GM21390 (cell line): ENCODE data around the gene VARS1.
A peak's percentile ranks its signal among the peaks of the same experiment; 100 is the strongest.
"Not testable (repeated sequence)": the region's sequence is repeated elsewhere in the genome, so short reads cannot be mapped to it uniquely, and the experiment has no call there.

Source experiments
- ATAC-seq: cut with Tn5 transposase; IDR thresholded peaks from one replicate; pipeline ENCODE4 v1.9.1; 2021; ENCODE audit not compliant: unreplicated experiment

Gene VARS1

DNA sequence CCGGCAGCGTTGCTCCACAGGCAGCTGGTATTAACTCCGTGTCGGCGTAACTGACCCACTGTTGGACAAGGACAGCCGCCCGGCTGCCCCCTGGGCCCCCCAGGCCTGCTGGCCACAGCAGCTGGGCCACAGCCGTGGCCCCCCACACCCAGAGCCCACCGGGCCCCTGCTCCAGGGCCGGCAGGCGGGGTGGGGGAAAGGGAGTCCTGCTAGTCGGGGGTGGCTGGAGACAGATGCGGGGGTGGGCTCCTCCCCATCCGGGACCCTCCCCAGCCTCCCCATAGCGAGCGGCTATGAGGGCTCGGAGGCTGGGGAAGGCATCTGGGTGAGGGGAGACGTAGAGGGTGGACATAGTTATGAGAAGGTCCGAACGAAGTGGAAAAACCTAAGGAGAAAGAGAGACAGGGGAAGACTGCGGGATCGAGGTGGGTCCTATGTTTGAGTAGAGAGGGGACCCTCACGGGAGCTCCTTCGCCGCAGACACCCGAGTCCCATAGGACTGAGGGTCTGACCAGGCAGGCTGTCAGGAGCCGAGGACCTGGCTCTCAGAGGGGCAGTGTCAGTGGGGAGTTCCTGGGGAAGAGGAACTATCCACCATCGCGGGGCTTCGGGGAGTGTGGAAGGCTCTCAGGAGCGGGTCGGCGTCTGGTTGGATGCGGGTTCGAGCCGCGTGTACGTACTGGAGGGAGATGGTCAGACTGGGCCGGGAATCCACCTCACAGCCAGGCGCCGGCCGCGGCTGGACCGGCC lies 511 bp downstream of the VARS1 start:
- peak; percentile 20 for ATAC-seq

DNA sequence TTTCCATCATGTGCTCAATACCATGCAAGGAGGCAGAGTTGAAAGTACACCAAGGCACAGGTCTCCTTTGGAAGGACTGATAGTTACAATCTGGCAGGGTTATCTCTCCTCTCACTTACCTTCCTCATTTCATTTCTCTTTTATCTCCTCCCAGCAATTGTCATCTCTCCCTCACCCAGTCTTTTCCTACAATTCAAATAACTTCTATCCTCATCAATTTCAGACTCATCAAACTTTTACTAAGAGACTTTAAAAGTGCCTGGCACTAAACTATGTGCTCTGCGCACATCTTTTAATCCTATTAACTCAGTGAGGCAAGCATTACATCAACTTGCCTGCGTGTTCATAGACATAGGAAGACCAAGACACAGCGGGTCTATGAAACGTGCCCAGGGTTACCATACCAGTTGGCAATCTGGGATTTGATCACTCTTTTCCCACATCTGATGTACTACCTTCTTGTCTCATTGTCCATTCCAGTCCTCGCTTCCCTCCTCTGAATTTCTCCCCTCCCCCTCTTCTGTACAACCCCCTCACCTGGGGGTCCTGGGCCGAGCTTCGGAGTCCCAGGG lies 1.2 kb downstream of the VARS1 start:
- ATAC-seq = no peak

DNA sequence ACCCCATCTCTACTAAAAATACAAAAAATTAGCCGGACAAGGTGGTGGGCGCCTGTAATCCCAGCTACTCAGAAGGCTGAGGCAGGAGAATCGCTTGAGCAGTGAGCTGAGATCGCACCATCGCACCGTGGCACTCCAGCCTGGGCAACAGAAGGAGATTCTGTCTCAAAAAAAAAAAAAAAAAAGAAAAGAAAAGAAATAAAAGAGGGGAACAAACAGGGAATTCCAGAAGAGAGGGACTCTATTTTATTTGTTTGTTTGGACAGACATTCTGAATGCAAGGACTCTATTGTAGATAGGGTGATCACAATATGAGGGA lies 1.7 kb downstream of the VARS1 start:
- ATAC-seq = not testable (repeated sequence)

DNA sequence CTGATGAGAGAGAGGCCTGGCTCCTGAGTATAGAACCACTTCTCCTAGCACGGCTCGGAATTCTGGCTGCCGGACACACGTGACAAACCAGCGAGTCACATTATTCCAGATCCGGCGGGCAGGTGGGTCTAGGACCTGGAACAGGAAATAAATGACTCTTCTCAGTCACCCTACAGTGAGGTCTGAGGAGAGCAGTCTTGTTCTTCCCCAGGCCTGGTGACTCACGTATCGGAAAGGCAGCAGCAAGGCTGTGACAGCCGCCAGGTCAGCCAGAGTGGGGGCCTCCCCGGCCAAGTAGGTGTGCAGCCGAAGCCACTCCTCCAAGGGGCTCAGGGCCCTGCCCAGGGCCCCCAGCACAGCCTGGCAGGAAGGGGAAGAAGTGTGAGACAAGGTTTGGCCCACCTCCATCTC lies 2.8 kb downstream of the VARS1 start:
- no peak for ATAC-seq

DNA sequence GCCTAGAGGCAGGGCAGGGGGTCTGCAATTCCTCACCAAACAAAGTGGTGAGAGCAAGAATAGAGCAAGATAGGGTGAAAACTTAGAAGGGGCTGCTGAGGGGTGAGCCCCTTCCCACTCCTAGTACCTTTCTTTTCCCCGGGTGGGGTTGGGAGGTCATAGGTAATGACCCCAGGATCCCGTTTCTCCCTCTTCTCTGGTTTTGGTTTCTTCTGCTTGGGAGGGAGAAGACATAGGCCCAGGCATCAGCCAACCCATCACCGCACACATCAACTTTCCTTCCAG lies 3.5 kb downstream of the VARS1 start:
- no peak for ATAC-seq

DNA sequence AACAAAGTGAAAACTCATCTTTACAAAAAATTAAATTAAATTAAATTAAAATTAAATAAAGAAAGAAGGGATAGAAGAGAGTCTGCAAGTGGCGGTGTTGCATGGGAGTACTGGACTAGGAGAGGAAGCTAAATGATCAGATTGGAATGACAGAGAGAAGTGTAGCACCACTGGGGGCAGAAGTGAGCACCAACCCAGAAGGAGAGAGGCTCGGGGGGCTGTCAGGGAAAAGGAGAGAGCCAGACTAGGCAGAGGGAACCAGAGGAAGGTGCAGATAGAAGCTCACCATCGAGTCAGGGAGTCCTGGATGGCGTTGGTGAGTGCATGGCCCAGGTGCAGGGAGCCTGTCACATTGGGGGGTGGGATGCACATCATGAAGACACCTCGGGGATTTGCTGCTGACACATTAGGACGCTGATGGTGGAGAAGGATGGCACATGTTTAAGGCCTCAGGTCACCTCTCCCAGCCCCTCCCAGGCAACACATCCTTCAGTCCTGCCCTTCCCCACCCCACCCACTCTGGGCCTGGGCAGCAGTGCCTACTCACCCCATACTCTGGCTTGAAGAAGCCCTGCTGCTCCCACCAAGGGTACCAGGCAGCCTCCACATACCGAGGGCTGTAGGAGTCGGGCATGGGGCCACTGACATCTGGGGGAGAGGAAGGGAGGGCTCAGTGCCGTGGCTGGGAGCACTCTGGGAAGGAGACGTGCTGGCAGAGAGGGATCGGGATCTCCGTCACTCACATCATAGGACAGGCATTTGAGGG lies 4.0 kb downstream of the VARS1 start:
- no peak for ATAC-seq

DNA sequence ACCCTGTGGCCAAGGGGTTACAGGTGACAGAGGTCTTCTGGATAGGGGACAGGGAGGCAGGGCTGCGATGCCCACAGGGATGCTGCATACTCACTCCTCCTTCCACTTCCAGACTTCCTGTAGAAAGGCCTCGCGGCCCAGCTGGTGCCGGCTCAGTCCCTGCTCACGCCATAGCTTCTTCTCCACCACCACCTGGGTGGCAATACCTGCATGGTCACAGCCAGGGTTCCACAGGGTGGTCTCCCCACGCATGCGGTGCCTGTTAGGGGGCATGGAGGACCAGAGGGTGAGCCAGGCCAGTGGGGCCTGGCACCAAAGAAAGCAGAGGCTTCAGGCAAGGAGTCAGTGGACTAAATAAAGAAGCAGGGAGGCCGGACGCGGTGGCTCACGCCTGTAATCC lies 10.1 kb downstream of the VARS1 start:
- ATAC-seq = no peak

DNA sequence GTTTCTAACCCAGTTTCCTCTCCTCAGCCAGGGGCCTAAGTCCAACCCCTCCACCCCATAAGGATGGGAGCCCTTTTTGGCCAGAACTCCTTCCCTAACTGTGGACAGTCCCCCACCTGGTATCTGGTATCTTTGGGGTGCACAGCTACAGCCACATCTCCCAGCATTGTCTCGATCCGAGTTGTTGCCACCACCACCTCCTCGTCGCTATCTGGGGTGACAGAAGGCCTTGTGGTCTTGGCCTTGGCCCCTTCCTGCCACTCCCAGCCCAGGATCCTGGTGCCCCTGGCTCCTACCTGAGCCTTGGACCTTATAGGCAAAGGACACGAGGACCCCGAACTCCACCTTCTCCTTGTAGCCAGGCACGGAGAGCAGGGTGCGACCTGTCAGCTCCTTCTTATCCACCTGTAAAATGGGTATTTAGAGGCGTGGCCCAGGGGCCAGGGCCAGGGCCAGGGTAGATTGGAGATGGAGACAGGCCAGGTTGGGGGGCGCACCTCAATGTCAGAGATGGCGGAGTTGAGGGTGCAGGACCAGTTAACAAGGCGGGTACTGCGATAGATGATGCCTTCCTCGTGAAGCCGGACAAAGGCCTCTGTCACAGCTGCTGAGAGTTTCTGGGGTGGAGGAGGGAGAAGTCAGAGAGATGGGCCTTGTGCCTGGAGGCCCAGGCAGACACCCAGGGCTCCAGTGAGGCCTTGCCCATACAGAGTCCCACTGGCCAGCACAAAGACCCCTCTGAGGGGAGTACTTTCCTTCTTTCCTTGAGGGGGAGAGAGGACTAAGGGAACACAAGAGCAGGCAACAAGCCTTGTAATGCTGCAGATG lies 11.2 kb downstream of the VARS1 start:
- no peak for ATAC-seq

DNA sequence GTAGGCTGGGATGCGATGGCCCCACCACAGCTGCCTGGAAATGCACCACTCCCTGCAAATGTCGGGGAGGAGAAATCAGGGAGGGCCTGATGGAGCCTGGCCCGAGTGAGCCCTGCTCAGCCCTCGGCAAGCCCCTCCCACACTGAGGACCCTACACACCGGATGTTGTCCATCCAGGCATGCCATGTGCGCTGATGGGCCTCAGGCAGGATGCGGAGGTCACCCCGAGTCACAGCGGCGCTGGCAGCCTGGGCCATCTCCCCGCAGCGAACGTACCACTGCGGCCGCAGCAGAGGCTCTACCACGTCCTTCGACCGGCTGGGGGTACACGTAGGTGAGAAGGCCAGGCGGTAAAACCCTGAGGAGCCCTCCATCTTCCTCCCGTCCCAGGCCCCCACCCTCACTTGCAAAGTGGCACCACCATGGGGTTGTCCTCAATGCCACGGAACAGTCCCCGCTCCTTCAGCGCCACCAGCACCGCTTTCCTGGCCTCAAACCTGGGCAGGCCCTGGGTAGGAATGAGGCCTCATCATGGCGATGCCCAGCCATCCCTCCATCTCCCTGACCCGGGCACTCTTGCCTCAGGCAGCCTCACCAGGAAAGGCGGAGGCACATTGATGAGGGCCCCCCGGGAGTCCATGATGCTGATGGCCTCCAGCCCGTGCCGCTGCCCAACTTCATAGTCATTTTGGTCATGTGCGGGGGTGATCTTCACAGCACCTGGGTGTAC lies 13.3 kb downstream of the VARS1 start:
- ATAC-seq = no peak

DNA sequence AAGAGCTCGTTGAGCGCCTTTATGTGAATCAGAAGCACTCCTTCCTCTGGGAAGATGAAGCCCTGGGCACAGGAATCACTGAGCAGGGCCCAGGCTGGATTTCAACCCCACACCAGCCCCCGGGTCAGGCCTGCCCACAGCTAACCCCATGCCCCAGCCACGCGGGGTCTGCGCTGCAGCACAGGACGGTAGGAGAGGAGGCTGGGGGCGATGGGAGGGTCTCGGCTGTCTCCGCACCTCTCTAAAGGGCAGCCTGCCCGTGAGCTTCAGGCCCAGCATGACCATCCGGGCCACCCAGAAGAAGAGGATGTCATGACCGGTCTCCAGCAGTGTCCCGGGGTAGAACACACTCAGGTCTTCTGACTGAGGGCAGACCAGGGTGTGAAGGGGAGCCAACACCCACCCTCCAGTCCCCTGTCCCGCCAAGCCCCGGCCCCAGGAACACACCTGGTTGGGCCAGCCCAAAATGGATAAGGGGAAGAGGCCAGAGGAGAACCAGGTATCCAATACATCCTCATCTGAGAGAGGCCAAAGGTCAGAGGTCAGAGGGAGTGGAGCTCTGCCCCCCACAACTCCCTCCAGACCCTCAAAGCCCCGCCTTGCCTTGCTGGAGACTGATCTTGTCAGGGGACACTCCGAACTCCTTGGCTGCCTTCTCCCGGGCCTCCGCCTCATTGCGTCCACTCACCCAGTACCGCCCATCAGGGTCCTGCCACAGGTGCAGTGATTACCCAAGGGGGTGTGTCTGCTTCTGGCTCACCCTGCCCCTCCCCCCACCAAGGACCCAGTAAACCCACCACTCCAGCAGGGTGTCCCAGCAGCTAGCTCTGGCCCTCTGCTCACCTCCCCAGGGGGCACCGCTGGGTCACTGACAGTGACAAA lies 14.1 kb downstream of the VARS1 start:
- no peak for ATAC-seq

DNA sequence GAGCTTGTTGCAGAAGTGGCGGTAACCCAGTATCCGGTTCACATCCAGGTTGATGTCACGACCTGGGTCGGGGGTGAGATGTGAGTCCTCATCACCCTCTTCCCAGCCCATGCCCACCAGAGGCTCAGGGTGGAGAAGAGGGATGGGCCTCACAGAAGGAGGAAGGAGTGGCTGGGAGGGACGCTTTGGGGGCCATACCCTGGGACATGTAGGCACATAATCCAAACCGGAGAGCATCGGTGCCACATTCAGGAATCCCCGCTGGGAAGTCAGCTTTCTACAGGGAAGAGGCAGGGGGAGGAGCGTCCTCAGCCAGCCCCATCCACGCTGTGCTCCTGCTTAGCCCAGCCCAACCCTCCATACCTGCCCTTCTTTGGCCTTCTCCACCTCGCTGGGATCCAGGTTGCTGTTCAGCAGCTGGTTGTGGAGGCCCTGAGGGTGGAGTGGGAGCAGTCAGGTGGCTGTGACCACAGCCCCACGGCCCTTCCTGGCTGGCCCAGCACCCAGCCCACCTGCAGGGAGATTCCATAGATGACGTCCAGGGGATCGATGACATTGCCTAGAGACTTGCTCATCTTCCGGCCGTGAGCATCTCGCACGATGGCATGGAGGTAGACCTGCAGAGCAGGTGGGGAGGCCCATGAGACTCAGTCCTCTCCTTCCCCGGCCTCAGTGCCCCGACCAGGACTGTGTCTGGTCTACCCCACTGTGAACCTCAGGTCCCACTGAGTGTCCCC lies 14.9 kb downstream of the VARS1 start:
- ATAC-seq = no peak

DNA sequence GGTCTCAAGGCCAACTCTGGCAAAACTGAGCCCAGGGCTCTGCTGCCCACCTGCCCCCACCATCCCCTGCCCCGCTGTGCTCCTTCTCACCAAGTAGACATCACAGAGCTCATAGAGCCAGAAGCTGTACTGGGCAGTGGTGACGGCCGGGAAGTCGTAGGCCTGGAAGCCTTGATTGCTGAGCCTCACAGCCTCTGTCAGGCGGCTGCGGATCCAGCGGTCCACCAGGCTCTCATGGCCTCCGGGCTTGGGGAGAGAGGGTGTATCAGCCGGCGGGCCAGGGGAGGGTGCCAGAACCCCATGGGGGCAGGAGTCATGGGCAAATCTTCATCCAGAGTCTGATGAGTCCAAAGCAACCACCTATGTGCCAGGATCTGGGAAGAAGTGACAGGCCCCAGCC lies 15.6 kb downstream of the VARS1 start:
- no peak for ATAC-seq

DNA sequence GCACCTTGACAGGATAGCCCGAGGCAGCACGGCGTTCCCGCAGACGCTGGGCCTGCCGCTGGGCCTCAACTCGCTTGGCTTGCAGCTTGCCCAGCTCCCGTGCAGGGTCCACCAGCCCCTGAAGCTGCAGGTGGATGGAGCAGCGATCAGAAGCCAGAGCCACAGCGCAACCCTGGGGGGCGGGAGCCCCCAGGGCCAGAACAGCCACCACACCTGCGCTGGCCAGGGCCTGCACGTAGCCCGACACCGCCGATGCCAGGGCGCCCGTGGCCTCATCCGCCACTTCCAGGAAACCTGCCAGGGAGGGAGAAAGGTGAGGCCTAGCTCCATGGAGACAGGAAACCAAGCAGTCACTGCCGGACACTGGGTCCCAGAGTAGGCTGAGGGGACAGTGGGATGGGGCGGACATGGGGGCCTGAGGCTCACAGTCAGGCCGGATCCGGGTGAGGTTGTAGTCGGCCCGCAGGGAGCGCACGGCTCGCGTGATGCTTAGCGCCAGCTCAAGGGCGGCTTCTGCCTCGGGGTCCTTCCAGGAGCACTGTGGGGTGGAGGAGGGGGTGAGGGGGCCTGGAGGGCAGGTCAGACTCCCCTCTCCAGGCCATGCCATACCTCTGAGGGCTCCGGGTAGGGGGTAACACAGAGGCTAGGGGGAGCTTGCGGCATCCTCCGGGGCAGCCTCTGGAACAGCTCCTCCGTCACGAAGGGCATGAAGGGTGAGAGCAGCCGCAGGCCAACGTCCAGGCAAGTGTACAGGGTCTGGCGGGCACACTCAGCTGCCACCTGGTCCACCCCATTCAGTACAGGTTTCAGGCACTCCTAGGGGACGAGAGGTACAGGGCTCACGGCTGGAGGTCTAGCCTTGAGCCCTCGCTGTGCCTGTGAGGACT lies 16.3 kb downstream of the VARS1 start:
- ATAC-seq = no peak

DNA sequence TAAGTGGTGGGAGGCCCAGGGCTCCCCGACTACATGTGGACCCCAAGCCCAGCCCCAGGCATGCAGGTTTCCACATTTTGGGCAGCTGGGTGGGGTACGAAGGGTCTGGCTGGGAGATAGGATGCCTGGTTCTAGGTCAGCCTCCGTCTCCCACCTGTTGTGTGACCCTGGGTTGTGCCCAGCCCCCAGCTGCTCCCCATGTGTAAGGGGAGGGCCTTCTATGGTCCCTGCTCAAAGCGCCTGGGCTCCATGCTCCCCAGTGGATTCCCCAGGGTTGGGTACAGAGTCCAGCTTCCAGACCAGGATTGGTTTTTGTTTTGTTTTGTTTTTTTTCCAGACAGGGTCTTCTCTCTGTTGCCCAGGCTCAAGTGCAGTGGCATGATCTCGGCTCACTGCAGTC lies 17.4 kb downstream of the VARS1 start:
- ATAC-seq = no peak

DNA sequence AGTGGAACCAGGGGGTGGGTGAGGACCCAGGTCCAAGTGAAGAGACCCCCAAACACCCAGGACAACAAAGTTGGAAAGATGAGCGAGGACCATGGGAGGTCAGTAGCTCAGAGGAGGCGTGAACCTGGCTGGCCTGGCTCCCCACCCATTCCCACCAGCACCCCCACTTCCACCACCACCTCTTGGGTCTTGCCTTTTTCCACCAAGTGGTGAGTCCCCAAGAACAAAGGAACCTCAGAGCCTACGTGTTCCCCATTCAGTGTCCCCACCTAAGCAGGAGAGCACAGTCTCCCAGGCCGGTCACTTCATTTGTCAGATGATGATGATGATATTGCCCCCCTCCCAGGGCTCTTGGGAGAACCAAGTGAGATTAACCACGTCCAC lies 17.9 kb downstream of the VARS1 start:
- ATAC-seq = no peak

DNA sequence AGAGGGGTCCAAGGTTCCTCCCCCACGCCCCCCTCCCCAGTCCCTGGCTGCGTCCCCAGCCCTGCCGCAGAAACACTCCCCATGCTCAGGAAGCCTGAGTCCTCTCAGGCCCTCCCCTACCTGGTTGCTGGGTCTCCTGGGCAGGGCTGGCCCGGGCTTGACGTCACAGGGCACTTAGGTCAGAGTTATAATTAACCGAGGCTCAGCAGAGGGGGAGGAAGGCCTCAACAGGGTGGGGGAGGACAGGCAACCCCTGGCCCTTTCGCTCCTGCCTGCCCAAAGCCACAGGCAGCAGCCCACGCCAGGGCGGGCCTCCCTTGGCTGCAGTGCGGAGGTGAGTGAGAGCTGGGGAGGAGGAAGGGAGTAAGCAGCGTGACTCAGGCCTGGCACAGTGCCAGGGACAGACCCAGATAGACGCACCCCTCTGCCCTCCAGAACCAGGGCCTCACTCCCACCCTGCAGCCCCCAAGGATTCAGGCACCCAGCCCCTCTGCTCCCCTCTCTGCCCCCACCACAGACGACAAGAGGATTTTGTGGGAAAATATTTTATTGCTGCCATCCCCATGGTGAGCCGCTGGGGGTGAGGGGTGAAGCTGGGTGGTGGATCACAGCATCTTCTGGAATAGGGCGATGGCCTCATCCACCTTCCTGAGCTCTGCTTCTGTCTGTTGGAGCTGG lies 18.4 kb downstream of the VARS1 start, which contains the start of gene VWA7:
Gene VWA7 (minus strand): TSS at position 340 of the 678 bp plus-strand sequence. CDS start 549 bp downstream, outside the sequence.
- ATAC-seq = no peak

DNA sequence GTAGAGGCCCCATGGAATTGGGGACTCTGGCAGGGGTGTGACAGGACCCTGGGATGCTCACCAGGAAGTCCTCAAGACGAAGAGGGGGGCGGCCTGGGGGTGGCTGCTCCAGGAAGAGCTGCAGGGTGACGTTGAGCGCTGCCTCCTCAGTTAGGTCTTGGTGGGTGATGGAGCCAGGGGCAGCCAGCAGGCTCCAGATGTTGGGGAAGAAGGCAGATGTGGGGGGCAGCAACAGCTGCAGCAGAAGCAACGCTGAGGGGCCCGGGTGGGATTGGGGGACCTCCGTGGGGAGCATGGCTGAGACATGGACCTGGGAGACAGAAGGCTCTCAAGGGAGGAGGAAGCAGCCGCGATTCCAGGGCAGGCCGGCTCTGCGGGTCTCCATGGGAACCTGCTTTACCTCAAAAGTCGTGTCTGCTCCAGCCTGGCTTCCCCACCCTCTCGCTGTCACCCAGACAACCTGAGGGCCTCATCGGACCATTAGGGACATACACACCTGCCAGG lies 19.0 kb downstream of the VARS1 start:
- no peak for ATAC-seq
